Ovary (tissue), 3 donors: ENCODE data around the gene RAB29.

ENCODE experiments used
- EP300 ChIP-seq: sonication (generic); formaldehyde crosslinking; IDR thresholded peaks from one replicate; pipeline ENCODE4 v1.6.1; 2017; ENCODE audit warnings: antibody characterized with exemption
- POLR2A ChIP-seq: fragments of 450-650 bp; IDR thresholded peaks from one replicate; pipeline ENCODE4 v1.6.1; 2017; ENCODE audit warnings: antibody characterized with exemption, mild to moderate bottlenecking, moderate library complexity
- TF ChIP-seq, protein P1 (sequence below), 3 donors: fragments of 450-650 bp in 2 of 3; fragments of 200-600 bp in 1 of 3; IDR thresholded peaks; one replicate each; pipeline versions ENCODE4 v1.5.1 to v1.8.0; 2016 to 2022; ENCODE audit warnings: antibody characterized with exemption in 3 of 3, mild to moderate bottlenecking in 1 of 3
- donor health status: DM: no; HTN: no; CAD: no.

DNA sequence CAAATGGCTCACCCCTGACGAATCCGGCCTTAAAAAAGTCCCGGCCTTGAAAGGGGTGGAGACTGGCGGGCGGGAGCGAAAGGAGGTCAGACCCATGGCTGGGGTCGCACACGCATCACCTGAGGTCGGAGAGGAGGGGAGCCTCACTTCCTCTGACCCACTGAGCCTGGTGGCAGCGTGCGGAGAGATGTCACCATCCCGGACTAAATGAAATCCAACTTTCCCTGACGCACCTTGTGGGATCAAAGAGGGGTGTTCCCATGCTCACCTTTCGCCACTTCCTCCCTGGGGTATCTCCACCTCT is 38.4 kb upstream of the RAB29 start:
- TF ChIP-seq, protein P1, sequence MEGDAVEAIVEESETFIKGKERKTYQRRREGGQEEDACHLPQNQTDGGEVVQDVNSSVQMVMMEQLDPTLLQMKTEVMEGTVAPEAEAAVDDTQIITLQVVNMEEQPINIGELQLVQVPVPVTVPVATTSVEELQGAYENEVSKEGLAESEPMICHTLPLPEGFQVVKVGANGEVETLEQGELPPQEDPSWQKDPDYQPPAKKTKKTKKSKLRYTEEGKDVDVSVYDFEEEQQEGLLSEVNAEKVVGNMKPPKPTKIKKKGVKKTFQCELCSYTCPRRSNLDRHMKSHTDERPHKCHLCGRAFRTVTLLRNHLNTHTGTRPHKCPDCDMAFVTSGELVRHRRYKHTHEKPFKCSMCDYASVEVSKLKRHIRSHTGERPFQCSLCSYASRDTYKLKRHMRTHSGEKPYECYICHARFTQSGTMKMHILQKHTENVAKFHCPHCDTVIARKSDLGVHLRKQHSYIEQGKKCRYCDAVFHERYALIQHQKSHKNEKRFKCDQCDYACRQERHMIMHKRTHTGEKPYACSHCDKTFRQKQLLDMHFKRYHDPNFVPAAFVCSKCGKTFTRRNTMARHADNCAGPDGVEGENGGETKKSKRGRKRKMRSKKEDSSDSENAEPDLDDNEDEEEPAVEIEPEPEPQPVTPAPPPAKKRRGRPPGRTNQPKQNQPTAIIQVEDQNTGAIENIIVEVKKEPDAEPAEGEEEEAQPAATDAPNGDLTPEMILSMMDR (IDR thresholded peaks at IDR 0.05) = no peak
- TF ChIP-seq POLR2A = no peak
- TF ChIP-seq EP300 = no peak
